Thyroid gland (tissue), 4 donors: ENCODE data around the gene SNCAIP. TPM values are rescaled to one million over a fixed set of nuclear protein-coding genes. Genes with fewer than 3 reads are reported as not detected.

ENCODE experiments used
- DNase-seq, 2 donors: peaks; one replicate each; pipeline ENCODE4 v3.0.0-alpha.2; 2019
- H3K27ac ChIP-seq, 3 donors: fragments of 200-600 bp; sonication (generic); 1 replicate in 2 of 3; 2 replicates in 1 of 3; pipeline ENCODE4 v1.5.1; 2016 to 2019; ENCODE audit warnings: mild to moderate bottlenecking in 1 of 3, moderate library complexity in 1 of 3
- H3K27me3 ChIP-seq: fragments of 200-600 bp; sonication (generic); one replicate; pipeline ENCODE4 v1.5.1; 2019
- H3K36me3 ChIP-seq, 2 donors: fragments of 200-600 bp; sonication (generic); one replicate each; pipeline ENCODE4 v1.5.1; 2016 to 2019
- H3K4me1 ChIP-seq, 2 donors: fragments of 200-600 bp; sonication (generic); one replicate each; pipeline ENCODE4 v1.5.1; 2017 to 2019
- H3K4me3 ChIP-seq, 3 donors: fragments of 200-600 bp; sonication (generic); replicated peaks in 1 of 3; 1 replicate in 2 of 3; 2 replicates in 1 of 3; pipeline ENCODE4 v1.5.1; 2016; ENCODE audit warnings: mild to moderate bottlenecking in 1 of 3
- H3K9me3 ChIP-seq: fragments of 200-600 bp; sonication (generic); one replicate; pipeline ENCODE4 v1.5.1; 2017
- CTCF ChIP-seq, 6 experiments: fragments of 200-600 bp in 3 of 6; fragments of 450-650 bp in 3 of 6; sonication (generic) in 3 of 6; IDR thresholded peaks; one replicate each; pipeline ENCODE4 v1.5.1; 2016 to 2019; ENCODE audit warnings: antibody characterized with exemption in 6 of 6, mild to moderate bottlenecking in 2 of 6, inconsistent platforms in 1 of 6, moderate library complexity in 1 of 6
- POLR2A ChIP-seq, 2 donors: fragments of 450-650 bp; IDR thresholded peaks; one replicate each; pipeline ENCODE4 v1.6.1; 2017; ENCODE audit warnings: antibody characterized with exemption in 2 of 2, mild to moderate bottlenecking in 2 of 2, moderate library complexity in 1 of 2
- WGBS, 2 donors: methylation state at CpG; one replicate each; pipeline ENCODE4 v1.1.5; 2017; 5-methylcytosine and 5-hydroxymethylcytosine counted together
- intact Hi-C: fragments of 100-400 bp; cut with DNase I; formaldehyde crosslinking; loops from one replicate; pipeline ENCODE4 v1.15.1; 2023
- total RNA-seq, 4 donors: library from RNA; depleted of rRNA; stranded (reverse); fragments of >200 nt; gene quantifications; one replicate each; pipeline ENCODE4 v1.2.3, GENCODE V29; 2016

SNCAIP gene
- total RNA-seq, 4 donors from 2014 or later, result 4.0 to 12.8 (median 9.8) TPM

- Histone ChIP-seq H3K4me1 (no peaks in the 10 kb centered on the region), H3K27me3 (no peaks in the 10 kb centered on the region), H3K9me3 (no peaks in the 10 kb centered on the region), H3K36me3 (no peaks in the 10 kb centered on the region), H3K4me3 (no peak overlapping the region), H3K27ac (no peak overlapping the region)
- no peak for TF ChIP-seq CTCF (IDR thresholded peaks at IDR 0.05)
- no peak for TF ChIP-seq POLR2A (IDR thresholded peaks at IDR 0.05)
- 81 to 88% methylated on average over 2 of the region's 2 CpGs for WGBS, 2 donors
- intact Hi-C loops, result no loop called here
- DNase-seq, result no peak
Observed at GRCh38 chr5:122464191-122464590, 152.2 kb downstream of the SNCAIP start.

- DNase-seq, result no peak
- H3K9me3 ChIP-seq, result no peaks in the 10 kb centered on the region
- H3K36me3 ChIP-seq, result no peaks in the 10 kb centered on the region
- intact Hi-C loops, result no loop called here
- WGBS, 2 donors, result 86 to 90% methylated on average over 7 of the region's 7 CpGs
- no peak overlapping the region for H3K27ac ChIP-seq
- H3K4me1 ChIP-seq, result no peaks in the 10 kb centered on the region
- no peak overlapping the region for H3K4me3 ChIP-seq
- no peaks in the 10 kb centered on the region for H3K27me3 ChIP-seq
- TF ChIP-seq CTCF (IDR thresholded peaks at IDR 0.05) (no peak), POLR2A (IDR thresholded peaks at IDR 0.05) (no peak)
Observed at GRCh38 chr5:122465031-122465577, 153.1 kb downstream of the SNCAIP start.

- no peaks in the 10 kb centered on the region for H3K27me3 ChIP-seq
- intact Hi-C loops, result no loop called here
- WGBS, 2 donors, result 79 to 83% methylated on average over 4 of the region's 4 CpGs
Observed at GRCh38 chr5:122465994-122466393, 154.0 kb downstream of the SNCAIP start.

GRCh38 chr5:122468351-122469116 lies 156.5 kb downstream of the SNCAIP start:
- Histone ChIP-seq H3K27me3 (no peaks in the 10 kb centered on the region), H3K27ac (no peak overlapping the region), H3K36me3 (no peaks in the 10 kb centered on the region), H3K4me3 (no peak overlapping the region), H3K9me3 (no peaks in the 10 kb centered on the region), H3K4me1 (no peaks in the 10 kb centered on the region)
- TF ChIP-seq CTCF (IDR thresholded peaks at IDR 0.05), result no peak
- no peak for TF ChIP-seq POLR2A (IDR thresholded peaks at IDR 0.05)
- no peak for DNase-seq
- 92 to 96% methylated on average over 2 of the region's 2 CpGs for WGBS, 2 donors
- intact Hi-C loops, result no loop called here

More at GRCh38 chr5:122465994-122466393, 154.0 kb downstream of the SNCAIP start:
- H3K4me1 ChIP-seq, result no peaks in the 10 kb centered on the region
- no peak overlapping the region for H3K4me3 ChIP-seq
- TF ChIP-seq CTCF (IDR thresholded peaks at IDR 0.05) (no peak), POLR2A (IDR thresholded peaks at IDR 0.05) (no peak)
- DNase-seq, result no peak
- H3K9me3 ChIP-seq, result no peaks in the 10 kb centered on the region
- H3K36me3 ChIP-seq, result no peaks in the 10 kb centered on the region
- H3K27ac ChIP-seq, result no peak overlapping the region

GRCh38 chr5:122469384-122469919 lies 157.4 kb downstream of the SNCAIP start:
- no peaks in the 10 kb centered on the region for H3K4me1 ChIP-seq
- no peaks in the 10 kb centered on the region for H3K9me3 ChIP-seq
- DNase-seq, result no peak
- intact Hi-C loops, result no loop called here
- TF ChIP-seq POLR2A (IDR thresholded peaks at IDR 0.05), result no peak
- no peak for TF ChIP-seq CTCF (IDR thresholded peaks at IDR 0.05)
- 87 to 93% methylated on average over 5 of the region's 5 CpGs for WGBS, 2 donors
- H3K27ac ChIP-seq, result no peak overlapping the region
- no peaks in the 10 kb centered on the region for H3K36me3 ChIP-seq
- no peak overlapping the region for H3K4me3 ChIP-seq
- H3K27me3 ChIP-seq, result no peaks in the 10 kb centered on the region
